Smooth muscle cell (in vitro differentiated cells): ENCODE data around the gene RSPH4A. TPM values are rescaled to one million over a fixed set of nuclear protein-coding genes. Genes with fewer than 3 reads are reported as not detected.

Source experiments
- DNase-seq: peaks from one replicate; lab custom pipeline; 2025; ENCODE audit not compliant: unreplicated experiment; lab: John Stamatoyannopoulos, UW
- H2AFZ ChIP-seq: fragments of 200-600 bp; sonication (generic); 2 replicates; pipeline ENCODE4 v1.6.0; 2016; ENCODE audit warnings: antibody characterized with exemption, low read depth, mild to moderate bottlenecking
- H3F3A ChIP-seq: fragments of 200-600 bp; sonication (generic); 2 replicates; pipeline ENCODE4 v1.6.0; 2017; ENCODE audit warnings: antibody characterized with exemption, low read depth
- H3K27ac ChIP-seq: fragments of 200-600 bp; sonication (generic); 2 replicates; pipeline ENCODE4 v1.5.1; 2016; ENCODE audit warnings: low read depth, mild to moderate bottlenecking
- H3K27me3 ChIP-seq: fragments of 200-600 bp; sonication (generic); 2 replicates; pipeline ENCODE4 v1.6.1; 2016; ENCODE audit warnings: low read depth, mild to moderate bottlenecking
- H3K36me3 ChIP-seq: fragments of 200-600 bp; sonication (generic); 2 replicates; pipeline ENCODE4 v1.5.1; 2016; ENCODE audit warnings: low read depth
- H3K4me1 ChIP-seq: fragments of 200-600 bp; sonication (generic); 2 replicates; pipeline ENCODE4 v1.5.1; 2016; ENCODE audit warnings: low read depth
- H3K4me2 ChIP-seq: fragments of 200-600 bp; sonication (generic); 2 replicates; pipeline ENCODE4 v1.6.0; 2016; ENCODE audit warnings: mild to moderate bottlenecking
- H3K4me3 ChIP-seq: fragments of 200-600 bp; sonication (generic); 2 replicates; pipeline ENCODE4 v1.5.1; 2016; ENCODE audit warnings: mild to moderate bottlenecking
- H3K79me2 ChIP-seq: fragments of 200-600 bp; sonication (generic); 2 replicates; pipeline ENCODE4 v1.6.0; 2016; ENCODE audit warnings: low read depth, mild to moderate bottlenecking
- H3K9ac ChIP-seq: fragments of 200-600 bp; sonication (generic); 2 replicates; pipeline ENCODE4 v1.6.0; 2016; ENCODE audit warnings: low read depth
- H3K9me3 ChIP-seq: fragments of 200-600 bp; sonication (generic); replicated peaks from 2 replicates; pipeline ENCODE4 v1.5.1; 2016; ENCODE audit warnings: low read depth
- H4K20me1 ChIP-seq: fragments of 200-600 bp; sonication (generic); 2 replicates; pipeline ENCODE4 v1.6.0; 2016; ENCODE audit warnings: low read depth
- WGBS: methylation state at CpG from one replicate; pipeline ENCODE4 v1.1.7; 2016; ENCODE audit warnings: low lambda C conversion rate; 5-methylcytosine and 5-hydroxymethylcytosine counted together
- polyA plus RNA-seq: library from polyadenylated mRNA; unstranded; fragments of >200 nt; fragmentation: Nextera tagmentation; extraction: Ambion mirVana; gene quantifications from 2 replicates; pipeline ENCODE4 v1.2.1, GENCODE V29; 2016
- total RNA-seq: library from RNA; depleted of rRNA; stranded (reverse); fragments of >200 nt; gene quantifications from 2 replicates; pipeline ENCODE4 v1.2.3, GENCODE V29; 2014
- TF ChIP-seq, protein P1 (sequence below): fragments of 200-600 bp; sonication (generic); IDR thresholded peaks from 2 replicates; pipeline ENCODE4 v1.5.1; 2017; ENCODE audit warnings: borderline replicate concordance, mild to moderate bottlenecking, antibody characterized with exemption; ENCODE audit not compliant: insufficient read depth, poor library complexity, severe bottlenecking

RSPH4A gene
- total and polyA plus RNA-seq, 2 experiments from 2014 or later: 0.22 TPM; not detected in 1

DNA sequence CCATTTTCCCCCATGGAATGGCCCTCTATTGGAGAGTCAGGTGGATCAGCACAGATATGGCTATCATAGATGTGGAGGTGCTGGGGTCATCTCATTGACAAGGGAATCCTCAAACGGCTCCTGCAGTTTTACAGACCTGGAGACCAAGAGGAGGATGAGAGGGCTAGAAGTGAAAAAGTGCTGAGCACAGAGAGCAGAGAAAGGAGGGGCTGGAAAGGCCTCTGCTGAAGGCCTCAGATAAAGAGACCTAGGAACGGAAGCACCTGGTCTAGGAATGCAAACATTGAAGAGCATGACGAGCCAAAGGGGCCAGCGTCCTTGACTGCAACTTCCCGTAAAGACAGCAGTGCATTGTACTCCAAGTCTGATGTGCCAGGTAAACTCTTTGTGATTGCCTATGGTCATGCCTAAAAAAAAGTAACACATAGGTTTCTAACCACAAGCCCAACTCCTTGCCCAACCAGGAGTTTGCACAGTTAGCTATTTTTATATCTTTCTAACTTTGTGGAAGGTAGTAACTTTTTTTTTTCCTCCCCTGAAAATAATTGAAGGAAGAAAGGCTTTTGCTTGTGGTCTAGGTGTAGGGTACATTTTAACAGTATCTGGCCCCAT, 15.2 kb downstream of the RSPH4A start:
- 84% methylated on average over 5 of the region's 5 CpGs for WGBS
- DNase-seq: no peak
- H4K20me1 ChIP-seq: no peaks in the 10 kb centered on the region
- H3K9ac ChIP-seq: no peak overlapping the region
- no peaks in the 10 kb centered on the region for H3K36me3 ChIP-seq
- no peaks in the 10 kb centered on the region for H3K9me3 ChIP-seq
- no peak overlapping the region for H3K4me3 ChIP-seq
- no peak overlapping the region for H3K4me2 ChIP-seq
- no peaks in the 10 kb centered on the region for H3K27me3 ChIP-seq
- H3F3A ChIP-seq: no peaks in the 10 kb centered on the region
- H3K27ac ChIP-seq: no peak overlapping the region
- H3K4me1 ChIP-seq: no peaks in the 10 kb centered on the region
- no peak overlapping the region for H2AFZ ChIP-seq
- TF ChIP-seq, protein P1, sequence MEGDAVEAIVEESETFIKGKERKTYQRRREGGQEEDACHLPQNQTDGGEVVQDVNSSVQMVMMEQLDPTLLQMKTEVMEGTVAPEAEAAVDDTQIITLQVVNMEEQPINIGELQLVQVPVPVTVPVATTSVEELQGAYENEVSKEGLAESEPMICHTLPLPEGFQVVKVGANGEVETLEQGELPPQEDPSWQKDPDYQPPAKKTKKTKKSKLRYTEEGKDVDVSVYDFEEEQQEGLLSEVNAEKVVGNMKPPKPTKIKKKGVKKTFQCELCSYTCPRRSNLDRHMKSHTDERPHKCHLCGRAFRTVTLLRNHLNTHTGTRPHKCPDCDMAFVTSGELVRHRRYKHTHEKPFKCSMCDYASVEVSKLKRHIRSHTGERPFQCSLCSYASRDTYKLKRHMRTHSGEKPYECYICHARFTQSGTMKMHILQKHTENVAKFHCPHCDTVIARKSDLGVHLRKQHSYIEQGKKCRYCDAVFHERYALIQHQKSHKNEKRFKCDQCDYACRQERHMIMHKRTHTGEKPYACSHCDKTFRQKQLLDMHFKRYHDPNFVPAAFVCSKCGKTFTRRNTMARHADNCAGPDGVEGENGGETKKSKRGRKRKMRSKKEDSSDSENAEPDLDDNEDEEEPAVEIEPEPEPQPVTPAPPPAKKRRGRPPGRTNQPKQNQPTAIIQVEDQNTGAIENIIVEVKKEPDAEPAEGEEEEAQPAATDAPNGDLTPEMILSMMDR: no peak
- no peaks in the 10 kb centered on the region for H3K79me2 ChIP-seq

DNA sequence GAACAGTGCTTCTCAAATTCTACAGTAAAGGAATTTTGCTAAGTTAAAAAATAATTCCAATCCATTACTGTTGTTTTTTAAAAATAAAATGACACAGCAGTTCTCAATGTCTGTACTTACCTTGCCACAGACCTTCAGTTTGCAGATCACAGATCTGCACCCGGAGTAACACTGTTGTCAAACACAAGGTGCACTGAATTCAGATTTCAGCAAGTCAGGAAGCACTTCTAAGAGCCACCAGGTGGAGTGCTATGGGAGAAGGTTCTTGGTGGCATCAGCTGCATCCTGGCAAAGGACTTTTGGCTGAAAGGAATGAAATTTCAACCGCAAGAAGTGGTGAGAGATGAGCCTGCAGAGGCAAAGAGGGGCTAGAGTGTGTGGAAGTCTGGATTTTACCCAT, 17.4 kb downstream of the RSPH4A start:
- WGBS: 90% methylated on average over 2 of the region's 2 CpGs

DNA sequence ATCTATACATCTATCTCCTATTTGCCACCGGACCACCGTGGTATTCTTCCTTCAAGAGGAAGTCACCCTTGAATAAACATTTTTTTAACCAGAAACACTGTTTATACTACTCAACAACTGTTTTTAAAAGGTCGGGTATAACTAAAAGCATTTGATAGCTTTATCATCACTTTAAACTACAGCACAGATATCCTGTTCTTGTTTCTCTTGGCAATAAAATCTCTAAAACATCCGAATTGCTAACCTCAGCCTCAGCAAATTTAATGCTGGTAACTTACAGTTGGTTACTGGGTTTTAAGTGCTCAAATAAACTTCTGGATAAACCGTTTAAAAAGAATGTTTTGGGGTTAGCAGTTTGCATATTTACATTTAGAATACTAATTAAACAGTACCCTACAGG, 31.9 kb downstream of the RSPH4A start:
- Histone ChIP-seq H3K9ac (no peak overlapping the region), H2AFZ (no peak overlapping the region), H3K79me2 (peaks cover 5% of the 10 kb centered on the region), H3K9me3 (no peaks in the 10 kb centered on the region), H3F3A (no peaks in the 10 kb centered on the region), H3K36me3 (peaks cover 16% of the 10 kb centered on the region), H3K4me1 (no peaks in the 10 kb centered on the region), H3K27me3 (no peaks in the 10 kb centered on the region), H3K4me2 (no peak overlapping the region), H3K4me3 (no peak overlapping the region), H4K20me1 (peaks cover 4% of the 10 kb centered on the region), H3K27ac (no peak overlapping the region)
- TF ChIP-seq, protein P1: no peak
- DNase-seq: no peak
- WGBS: 53% methylated on average over 5 of the region's 5 CpGs

More for the DNA sequence above, 17.4 kb downstream of the RSPH4A start:
- DNase-seq: no peak
- H3K9ac ChIP-seq: no peak overlapping the region
- TF ChIP-seq, protein P1: no peak
- H3K79me2 ChIP-seq: no peaks in the 10 kb centered on the region
- H4K20me1 ChIP-seq: no peaks in the 10 kb centered on the region
- no peak overlapping the region for H3K4me3 ChIP-seq
- H2AFZ ChIP-seq: no peak overlapping the region
- H3K27me3 ChIP-seq: no peaks in the 10 kb centered on the region
- H3K36me3 ChIP-seq: no peaks in the 10 kb centered on the region
- no peaks in the 10 kb centered on the region for H3F3A ChIP-seq
- H3K27ac ChIP-seq: no peak overlapping the region
- H3K9me3 ChIP-seq: no peaks in the 10 kb centered on the region
- H3K4me1 ChIP-seq: no peaks in the 10 kb centered on the region
- H3K4me2 ChIP-seq: no peak overlapping the region

DNA sequence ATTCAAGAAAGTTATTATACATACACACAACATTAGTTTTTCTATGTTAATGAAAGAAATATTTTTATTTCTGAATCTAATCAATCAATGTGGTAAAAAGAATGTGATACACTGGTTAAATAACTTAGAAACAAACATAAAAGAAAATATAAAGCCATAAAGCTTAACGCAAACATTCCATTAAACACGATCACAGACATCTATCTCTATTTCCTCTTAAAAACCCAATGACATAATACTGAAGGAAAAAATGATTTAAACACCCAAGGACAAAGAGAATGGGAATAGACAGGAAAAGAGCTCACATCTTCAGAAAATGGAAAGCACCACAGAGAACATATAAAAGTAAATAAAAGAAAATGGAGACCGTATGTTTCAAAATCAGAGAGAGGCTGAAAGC, 32.9 kb downstream of the RSPH4A start:
- no peak for DNase-seq
- peaks cover 4% of the 10 kb centered on the region for H4K20me1 ChIP-seq
- 87% methylated on average over 3 of the region's 3 CpGs for WGBS
- H3K79me2 ChIP-seq: peaks cover 5% of the 10 kb centered on the region
- no peaks in the 10 kb centered on the region for H3K4me1 ChIP-seq
- H3K27ac ChIP-seq: no peak overlapping the region
- no peak overlapping the region for H3K4me2 ChIP-seq
- H3K9ac ChIP-seq: no peak overlapping the region
- H3K9me3 ChIP-seq: no peaks in the 10 kb centered on the region
- H2AFZ ChIP-seq: no peak overlapping the region
- no peak overlapping the region for H3K4me3 ChIP-seq
- no peaks in the 10 kb centered on the region for H3K27me3 ChIP-seq
- TF ChIP-seq, protein P1: no peak
- H3F3A ChIP-seq: no peaks in the 10 kb centered on the region
- peaks cover 18% of the 10 kb centered on the region for H3K36me3 ChIP-seq
